Panc1 (cell line): ENCODE results near the gene TLCD3B. TPM values are rescaled to one million over a fixed set of nuclear protein-coding genes. Genes with fewer than 3 reads are reported as not detected.

Experiments used
- ATAC-seq: fragments of 200-7000 bp; cut with Tn5 transposase; 2 replicates; pipeline ENCODE4 v1.9.1; 2020; ENCODE audit warnings: mild to moderate bottlenecking, moderate library complexity
- Bru-seq: library from RNA; stranded (reverse); fragments of 400-500 nt; gene quantifications from one replicate; lab custom pipeline; 2021; lab: Mats Ljungman, UMichigan
- BruChase-seq, 2 experiments: library from RNA; stranded (reverse); fragments of 400-500 nt; gene quantifications; one replicate each; lab custom pipeline; 2021; lab: Mats Ljungman, UMichigan
- BruUV-seq: library from RNA; stranded (reverse); fragments of 400-500 nt; replicated peaks from 2 replicates; lab custom pipeline; 2021; lab: Mats Ljungman, UMichigan
- CTCF ChIA-PET: fragments of 300-600 bp; sonication (Branson Sonifier 250); formaldehyde crosslinking; loops from one replicate; lab custom pipeline; 2022; ENCODE audit warnings: antibody characterized with exemption; lab: Charles Lee
- POLR2A ChIA-PET: fragments of 300-600 bp; sonication (Branson Sonifier 250); formaldehyde crosslinking; loops from one replicate; lab custom pipeline; 2022; ENCODE audit warnings: antibody characterized with exemption; lab: Charles Lee
- DNase-seq: peaks from one replicate; pipeline ENCODE4 v3.0.0-alpha.2; 2010; ENCODE audit warnings: low read depth, low spot score
- H3K27ac ChIP-seq: 2 replicates; pipeline ENCODE4 v1.5.1; 2011; ENCODE audit warnings: mild to moderate bottlenecking, low read length, inconsistent platforms
- H3K27me3 ChIP-seq: fragments of 200-500 bp; sonication (Bioruptor generic); 2 replicates; pipeline ENCODE4 v1.6.0; 2014; ENCODE audit warnings: low read length, inconsistent platforms; ENCODE audit not compliant: control insufficient read depth, insufficient read depth
- H3K36me3 ChIP-seq: fragments of 200-500 bp; sonication (Bioruptor generic); 2 replicates; pipeline ENCODE4 v1.5.1; 2014; ENCODE audit warnings: inconsistent platforms, mild to moderate bottlenecking, low read length, moderate library complexity; ENCODE audit not compliant: control insufficient read depth, insufficient read depth
- H3K4me1 ChIP-seq: 2 replicates; pipeline ENCODE4 v1.5.1; 2011; ENCODE audit warnings: inconsistent platforms, mild to moderate bottlenecking, low read length, moderate library complexity; ENCODE audit not compliant: control insufficient read depth, insufficient read depth
- H3K4me3 ChIP-seq, 2 experiments: 2 replicates each; pipeline ENCODE4 v1.5.1; 2011 to 2012; ENCODE audit warnings: low read depth in 2 of 2, low read length in 2 of 2, mild to moderate bottlenecking in 2 of 2, inconsistent platforms in 1 of 2, moderate library complexity in 1 of 2
- H3K9me3 ChIP-seq: fragments of 200-500 bp; sonication (Bioruptor generic); 2 replicates; pipeline ENCODE4 v1.5.1; 2014; ENCODE audit warnings: low read depth, mild to moderate bottlenecking, inconsistent platforms, low read length, moderate library complexity; ENCODE audit not compliant: control insufficient read depth, insufficient read depth
- CTCF ChIP-seq: fragments of 450-650 bp; IDR thresholded peaks from 2 replicates; pipeline ENCODE4 v1.5.1; 2017; ENCODE audit warnings: mild to moderate bottlenecking
- POLR2AphosphoS5 ChIP-seq: IDR thresholded peaks from 2 replicates; pipeline ENCODE4 v1.6.1; 2012; ENCODE audit warnings: mild to moderate bottlenecking, low read depth, low read length, moderate library complexity
- REST ChIP-seq, 2 experiments: IDR thresholded peaks; 2 replicates each; pipeline ENCODE4 v1.6.1; 2011 to 2012; ENCODE audit warnings: low read depth in 2 of 2, control low read depth in 1 of 2, low read length in 1 of 2, mild to moderate bottlenecking in 1 of 2, moderate library complexity in 1 of 2; ENCODE audit not compliant: insufficient read depth in 1 of 2
- SIN3A ChIP-seq: IDR thresholded peaks from 2 replicates; pipeline ENCODE4 v1.6.1; 2012; ENCODE audit warnings: low read depth, mild to moderate bottlenecking, low read length, moderate library complexity, borderline replicate concordance; ENCODE audit not compliant: insufficient read depth
- TCF7L2 ChIP-seq: IDR thresholded peaks from 2 replicates; pipeline ENCODE4 v1.6.1; 2011; ENCODE audit warnings: mild to moderate bottlenecking, low read depth, low read length, inconsistent platforms
- in situ Hi-C: cut with HindIII; loops from 2 replicates; pipeline ENCODE4 v1.10.0; 2016; ENCODE audit warnings: low sequenced_read_pairs, low pct_unique_long_range_greater_than_20kb
- intact Hi-C: fragments of 100-400 bp; cut with micrococcal nuclease; formaldehyde crosslinking; loops from one replicate; pipeline ENCODE4 v1.10.0; 2022; ENCODE audit not compliant: unreplicated experiment
- long read RNA-seq: library from polyadenylated mRNA; unstranded; transcript quantifications from one replicate; pipeline ENCODE4 v2.0.0, GENCODE V29; 2021; ENCODE audit not compliant: unreplicated experiment
- polyA plus RNA-seq: library from polyadenylated mRNA; unstranded; fragments of >200 nt; gene quantifications from one replicate; pipeline ENCODE4 v1.2.1, GENCODE V29; 2012; ENCODE audit warnings: missing spikeins; ENCODE audit not compliant: insufficient read length
- total RNA-seq: library from RNA; stranded (reverse); gene quantifications from one replicate; pipeline ENCODE4 v1.2.1, GENCODE V29; 2021; ENCODE audit not compliant: unreplicated experiment

Gene TLCD3B
- 3.5 TPM for total RNA-seq
- 4.2 TPM for polyA plus RNA-seq
- Bru-seq, nascent RNA = percentile 31 among the genes with signal in this experiment
- percentile 43 among the genes with signal in this experiment for BruChase-seq, experiment 1, labeled RNA remaining after a 2-hour chase
- percentile 38 among the genes with signal in this experiment for BruChase-seq, experiment 2, labeled RNA remaining after a 6-hour chase
- long read RNA-seq, partial matches to known transcripts = 0 of 4 reads
- long read RNA-seq, other reads (novel, unspliced or antisense) = 4 of 4 reads

- peak within 1 kb of the TSS; percentile 25 to 34; a peak in 3 of 4 replicates for H3K4me3 ChIP-seq
- in situ Hi-C loops (no loop called here), intact Hi-C loops (no loop called here)
- ATAC-seq (peak; percentile 44), DNase-seq (no peak)
- POLR2A ChIA-PET = no interaction called here
- peaks cover 9% of the 10 kb centered on the region for H3K4me1 ChIP-seq
- TF ChIP-seq REST (IDR thresholded peaks at IDR 0.05; ENCODE audit: insufficient read depth in 1 of 2, low read depth in 2 of 2, low read length in 1 of 2) (no peak), CTCF (no peak), SIN3A (no peak), TCF7L2 (no peak), POLR2AphosphoS5 (no peak)
- H3K36me3 ChIP-seq = no peaks in the 10 kb centered on the region
- no peaks in the 10 kb centered on the region for H3K27me3 ChIP-seq
- H3K27ac ChIP-seq = no peak within 1 kb of the TSS
- CTCF ChIA-PET = interaction anchor here (0.5 to 1.3 kb wide), 7 partner anchors 22 to 473 kb away, joined by 3 to 13 read pairs (median 6); no protein-coding TSS in a partner anchor
- no peaks in the 10 kb centered on the region for H3K9me3 ChIP-seq
- no TSS peak for BruUV-seq
Measured at GRCh38 chr16:30030841-30031413, at the start of gene TLCD3B. TSS of gene TLCD3B (minus strand) at chr16:30031271. CDS start at chr16:30030527, 744 bp downstream.

GRCh38 chr16:30079480-30079879, 48.4 kb upstream of the TLCD3B start:
- in situ Hi-C loops = no loop called here

More at GRCh38 chr16:30079480-30079879, 48.4 kb upstream of the TLCD3B start:
- Histone ChIP-seq H3K4me3 (no peak overlapping the region), H3K27me3 (no peaks in the 10 kb centered on the region), H3K27ac (no peak overlapping the region), H3K36me3 (peaks cover 5% of the 10 kb centered on the region; the same call in 1 of the 2 replicates), H3K4me1 (peaks cover 13% of the 10 kb centered on the region), H3K9me3 (no peaks in the 10 kb centered on the region)
- ATAC-seq (no peak), DNase-seq (no peak)
- intact Hi-C loops = no loop called here
- TF ChIP-seq CTCF (no peak), SIN3A (no peak), POLR2AphosphoS5 (no peak), REST (IDR thresholded peaks at IDR 0.05; ENCODE audit: insufficient read depth in 1 of 2, low read depth in 2 of 2, low read length in 1 of 2) (no peak)
- BruUV-seq = no TSS peak
- ChIA-PET POLR2A (no interaction called here), CTCF (interaction anchor here (0.9 kb wide), 1 partner anchor 12 kb away, joined by 4 read pairs; the partner anchor contains the start of gene TBX6)
